ENCODE measurements around the gene FOXF2.

FOXF2 gene

GRCh38 chr6:1390946-1391799 lies 1.8 kb downstream of the FOXF2 start:
- DNase-seq (ENCODE audit: low spot score) = no peak

- DNase-seq (ENCODE audit: low spot score) = no peak
Measured at GRCh38 chr6:1391800-1392309, 2.5 kb downstream of the FOXF2 start.

GRCh38 chr6:1392813-1393640 lies 3.7 kb downstream of the FOXF2 start:
- DNase-seq (ENCODE audit: low spot score) = no peak

- no peak for DNase-seq (ENCODE audit: low spot score)
Measured at GRCh38 chr6:1393641-1394283, 4.4 kb downstream of the FOXF2 start.

GRCh38 chr6:1394514-1395463 lies 5.4 kb downstream of the FOXF2 start:
- DNase-seq (ENCODE audit: low spot score) = no peak

GRCh38 chr6:1395506-1395905 lies 6.1 kb downstream of the FOXF2 start:
- DNase-seq (ENCODE audit: low spot score) = no peak

- no peak for DNase-seq (ENCODE audit: low spot score)
Measured at GRCh38 chr6:1395941-1396908, 6.8 kb downstream of the FOXF2 start.

GRCh38 chr6:1396952-1397868 lies 7.8 kb downstream of the FOXF2 start:
- peak; percentile 55 for DNase-seq (ENCODE audit: low spot score)

- no peak for DNase-seq (ENCODE audit: low spot score)
Measured at GRCh38 chr6:1399085-1399780, 9.9 kb downstream of the FOXF2 start.

GRCh38 chr6:1400126-1400850 lies 10.9 kb downstream of the FOXF2 start:
- DNase-seq (ENCODE audit: low spot score) = no peak

GRCh38 chr6:1402369-1402768 lies 13.0 kb downstream of the FOXF2 start:
- DNase-seq (ENCODE audit: low spot score) = no peak

- no peak for DNase-seq (ENCODE audit: low spot score)
Measured at GRCh38 chr6:1402868-1403267, 13.5 kb downstream of the FOXF2 start.

GRCh38 chr6:1403851-1404712 lies 14.7 kb downstream of the FOXF2 start:
- no peak for DNase-seq (ENCODE audit: low spot score)

- DNase-seq (ENCODE audit: low spot score) = no peak
Measured at GRCh38 chr6:1404713-1405098, 15.3 kb downstream of the FOXF2 start.

GRCh38 chr6:1405221-1405620 lies 15.8 kb downstream of the FOXF2 start:
- no peak for DNase-seq (ENCODE audit: low spot score)

- no peak for DNase-seq (ENCODE audit: low spot score)
Measured at GRCh38 chr6:1406306-1407072, 17.1 kb downstream of the FOXF2 start.

Data from CD4-positive, alpha-beta T cell treated with Interleukin-15 for 4 hours (primary cell).